A549 (cell line): Measurements from ENCODE around the gene VSNL1.

Experiments
- CTCF ChIP-seq: fragments of >200 bp; sonication (Bioruptor Twin); formaldehyde crosslinking; IDR thresholded peaks from 3 replicates; pipeline ENCODE4 v1.5.1; 2016
- EP300 ChIP-seq, 2 experiments: fragments of >200 bp; sonication (Bioruptor Twin); formaldehyde crosslinking; IDR thresholded peaks; 2 replicates in 1 of 2; 3 replicates in 1 of 2; pipeline ENCODE4 v1.6.1; 2016 to 2017
- MAZ ChIP-seq: fragments of 150-350 bp; IDR thresholded peaks from 2 replicates; pipeline ENCODE4 v1.6.1; 2014; ENCODE audit warnings: antibody characterized with exemption, low read depth, low read length, borderline replicate concordance
- NFE2L2 ChIP-seq: fragments of 150-350 bp; conservative IDR thresholded peaks from 2 replicates; pipeline ENCODE4 v1.6.1; 2014; ENCODE audit warnings: low read length
- NR3C1 ChIP-seq: fragments of >200 bp; sonication (Bioruptor Twin); formaldehyde crosslinking; IDR thresholded peaks from 3 replicates; pipeline ENCODE4 v1.6.1; 2017
- POLR2A ChIP-seq: IDR thresholded peaks from 2 replicates; pipeline ENCODE4 v1.6.1; 2012; ENCODE audit warnings: mild to moderate bottlenecking, low read length
- SMC3 ChIP-seq: fragments of >200 bp; sonication (Bioruptor Twin); formaldehyde crosslinking; IDR thresholded peaks from 3 replicates; pipeline ENCODE4 v1.6.1; 2018; ENCODE audit warnings: inconsistent platforms
- SREBF2 ChIP-seq: fragments of 450-650 bp; IDR thresholded peaks from 2 replicates; pipeline ENCODE4 v1.6.1; 2014; ENCODE audit warnings: mild to moderate bottlenecking, moderate library complexity
- USF2 ChIP-seq: fragments of 450-650 bp; IDR thresholded peaks from 2 replicates; pipeline ENCODE4 v1.6.1; 2014; ENCODE audit warnings: antibody characterized with exemption

- TF ChIP-seq NR3C1: no peak
- no peak for TF ChIP-seq NFE2L2
- no peak for TF ChIP-seq EP300 (IDR thresholded peaks at IDR 0.05)
- no peak for TF ChIP-seq CTCF
- TF ChIP-seq MAZ: no peak
- no peak for TF ChIP-seq SMC3
- TF ChIP-seq SREBF2: no peak
- no peak for TF ChIP-seq USF2
- TF ChIP-seq POLR2A: no peak
Measured at GRCh38 chr2:17616405-17616804, 75.9 kb downstream of the VSNL1 start.
